GM19438 (cell line): ENCODE results near the gene MUCL3.
"Not testable (repeated sequence)": the region's sequence is repeated elsewhere in the genome, so short reads cannot be mapped to it uniquely, and the experiment has no call there.

Experiments
- ATAC-seq: cut with Tn5 transposase; IDR thresholded peaks from one replicate; pipeline ENCODE4 v1.9.1; 2021; ENCODE audit warnings: low read depth; ENCODE audit not compliant: unreplicated experiment

MUCL3 gene

DNA sequence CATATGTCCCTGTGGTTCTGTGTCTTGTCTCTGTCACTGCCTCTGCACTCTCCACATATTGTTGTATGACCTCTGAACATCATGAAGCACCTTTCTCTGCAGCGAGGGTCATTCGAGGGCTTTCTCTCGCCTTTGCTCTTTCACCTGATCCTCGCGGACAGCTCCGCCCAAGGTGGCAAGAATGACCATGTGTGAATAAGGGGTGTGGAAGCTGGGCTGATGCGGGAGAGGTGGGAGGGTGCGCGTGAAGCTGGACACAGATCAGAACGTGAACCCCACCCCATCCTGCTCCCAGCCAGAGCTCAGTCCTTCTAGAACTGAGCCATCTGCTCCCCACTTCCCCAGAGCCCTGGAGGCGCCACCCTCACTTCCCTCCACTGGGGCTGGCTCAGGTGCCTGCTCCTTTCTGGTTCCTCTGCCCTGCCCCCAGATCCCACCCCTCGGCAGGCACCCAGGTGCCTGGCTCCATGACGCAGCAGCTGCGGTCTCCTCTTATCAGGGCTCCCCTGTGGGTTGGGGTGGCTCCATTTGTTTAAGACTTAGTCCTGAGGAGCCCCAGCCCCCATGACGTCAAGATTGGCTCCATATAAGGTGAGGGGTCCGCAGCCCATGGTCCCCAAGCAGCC, at the start of gene MUCL3:
MUCL3 (plus strand) TSS at position 613 of the 626 bp plus-strand sequence. CDS start 27 bp downstream, outside the sequence.
- ATAC-seq, result no peak

DNA sequence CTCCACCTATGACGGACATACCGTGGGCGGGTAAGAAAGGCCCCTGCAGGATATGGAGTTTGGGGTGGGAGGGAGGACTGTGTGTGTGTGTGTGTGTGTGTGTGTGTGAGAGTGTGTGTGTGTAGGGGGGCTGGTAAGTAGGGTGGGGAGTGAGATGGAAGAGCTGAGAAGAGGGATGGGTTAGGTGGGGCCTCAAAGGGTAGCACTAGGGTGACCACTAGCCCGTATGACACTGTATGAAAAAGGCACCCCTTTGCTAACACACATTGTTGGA, 49.4 kb upstream of the MUCL3 start:
- ATAC-seq, result no peak

- no peak for ATAC-seq
Observed at GRCh38 chr6:30891816-30892538, 48.8 kb upstream of the MUCL3 start.

GRCh38 chr6:30893001-30893591, 47.7 kb upstream of the MUCL3 start:
- no peak for ATAC-seq

DNA sequence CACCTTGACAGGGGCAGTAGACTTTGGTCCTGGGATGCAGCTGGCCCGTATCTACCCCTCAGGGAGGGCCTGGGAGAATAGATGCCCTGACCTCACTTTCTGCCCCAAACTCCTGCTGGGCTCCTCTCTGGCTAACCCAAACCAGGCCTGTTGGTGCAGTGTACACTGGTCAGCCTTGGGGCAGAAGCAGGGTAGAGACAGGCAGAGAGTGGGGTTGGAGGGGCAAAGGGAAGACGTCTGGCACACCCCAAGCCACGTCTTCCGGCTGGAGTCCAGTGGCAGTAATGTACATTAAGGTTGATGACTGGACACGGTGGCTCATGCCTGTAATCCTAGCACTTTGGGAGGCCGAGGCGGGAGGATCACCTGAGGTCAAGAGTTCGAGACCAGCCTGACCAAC, 47.1 kb upstream of the MUCL3 start:
- no peak for ATAC-seq

GRCh38 chr6:30894381-30894780, 46.4 kb upstream of the MUCL3 start:
- ATAC-seq, result no peak

DNA sequence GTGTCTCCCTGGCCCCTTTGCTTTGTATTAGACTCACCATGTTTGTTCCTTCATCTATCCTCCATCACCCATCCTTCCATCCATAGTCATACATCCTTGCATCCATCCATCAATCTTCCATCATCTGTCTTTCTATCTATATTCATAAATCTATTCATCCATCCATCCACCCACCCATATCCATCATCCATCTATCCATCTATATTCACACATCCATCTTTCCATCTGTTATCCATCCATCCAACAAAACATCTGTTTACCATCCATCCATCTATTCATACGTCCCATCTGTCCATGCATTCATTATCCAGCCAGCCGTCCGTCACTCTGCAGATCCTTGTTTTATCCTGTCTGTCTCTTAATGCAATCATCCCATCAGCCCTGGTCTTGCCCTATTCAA, 45.8 kb upstream of the MUCL3 start:
- ATAC-seq, result no peak

DNA sequence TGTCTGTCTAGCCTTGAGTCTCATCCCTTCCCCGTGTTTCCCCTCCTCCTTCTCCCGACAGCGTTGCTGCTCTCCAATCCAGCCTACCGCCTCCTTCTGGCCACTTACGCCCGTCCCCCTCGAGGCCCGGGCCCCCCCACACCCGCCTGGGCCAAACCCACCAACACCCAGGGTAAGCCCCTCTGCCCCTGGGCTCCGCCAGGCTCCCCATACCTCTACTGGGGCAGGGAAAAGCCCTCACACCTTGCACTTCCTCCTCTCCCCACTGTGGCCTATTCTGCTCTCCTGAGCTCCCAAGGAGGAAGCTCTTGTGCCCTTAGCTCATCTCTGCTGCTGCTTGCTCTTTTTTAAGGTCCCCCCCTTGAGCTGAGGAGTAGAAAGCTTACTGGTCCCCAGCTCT, 45.4 kb upstream of the MUCL3 start:
- ATAC-seq, result no peak

DNA sequence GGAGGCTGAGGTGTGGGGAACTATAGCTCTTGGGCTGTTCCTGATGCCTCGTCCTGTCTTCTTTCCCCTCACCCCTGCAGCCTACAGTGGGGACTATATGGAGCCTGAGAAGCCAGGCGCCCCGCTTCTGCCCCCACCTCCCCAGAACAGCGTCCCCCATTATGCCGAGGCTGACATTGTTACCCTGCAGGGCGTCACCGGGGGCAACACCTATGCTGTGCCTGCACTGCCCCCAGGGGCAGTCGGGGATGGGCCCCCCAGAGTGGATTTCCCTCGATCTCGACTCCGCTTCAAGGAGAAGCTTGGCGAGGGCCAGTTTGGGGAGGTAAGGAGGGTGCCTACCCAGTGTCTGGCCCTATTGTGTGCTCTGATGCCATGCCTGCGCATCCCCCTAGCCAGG, 44.2 kb upstream of the MUCL3 start:
- no peak for ATAC-seq

GRCh38 chr6:30897882-30898281, 42.9 kb upstream of the MUCL3 start:
- no peak for ATAC-seq

- no peak for ATAC-seq
Observed at GRCh38 chr6:30898750-30899360, 41.9 kb upstream of the MUCL3 start.

- no peak for ATAC-seq
Observed at GRCh38 chr6:30900863-30901417, 39.8 kb upstream of the MUCL3 start.

DNA sequence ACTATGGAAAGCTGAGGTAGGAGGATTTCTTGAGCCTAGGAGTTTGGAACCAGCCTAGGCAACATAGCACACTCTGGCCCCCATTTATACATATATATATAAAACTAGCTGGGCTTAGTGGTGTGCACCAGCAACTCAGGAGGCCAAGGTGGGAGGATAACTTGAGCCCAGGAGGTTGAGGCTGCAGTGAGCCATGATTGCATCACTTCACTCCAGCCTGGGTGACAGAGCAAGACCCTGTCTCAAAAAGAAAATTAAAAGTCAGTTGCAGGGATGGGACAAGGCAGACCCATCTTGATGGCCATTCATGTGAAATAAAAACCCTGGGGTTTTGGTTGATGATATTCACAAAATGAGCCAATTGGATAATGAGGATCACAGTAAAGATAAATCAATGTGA, 39.3 kb upstream of the MUCL3 start:
- no peak for ATAC-seq

- not testable (repeated sequence) for ATAC-seq
Observed at GRCh38 chr6:30902196-30902595, 38.6 kb upstream of the MUCL3 start.

DNA sequence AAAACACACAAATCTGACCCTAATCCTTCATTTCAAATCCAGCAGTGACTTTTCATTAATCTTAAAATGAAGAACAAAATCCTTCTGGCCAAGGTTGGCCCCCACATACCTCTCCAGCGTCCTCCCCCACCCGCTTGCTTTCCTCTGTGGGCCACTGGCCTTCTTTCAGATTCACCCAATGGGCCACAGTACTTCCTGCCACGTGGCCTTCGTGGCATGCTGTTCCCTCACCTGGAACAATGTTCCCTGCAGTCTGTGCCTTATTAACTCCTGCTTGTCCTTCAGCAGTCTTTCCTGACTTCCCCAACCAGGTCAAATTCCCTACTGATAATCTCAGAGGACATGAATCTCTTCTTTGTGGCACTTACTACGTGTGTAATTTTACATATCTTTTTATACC, 38.1 kb upstream of the MUCL3 start:
- ATAC-seq, result no peak

DNA sequence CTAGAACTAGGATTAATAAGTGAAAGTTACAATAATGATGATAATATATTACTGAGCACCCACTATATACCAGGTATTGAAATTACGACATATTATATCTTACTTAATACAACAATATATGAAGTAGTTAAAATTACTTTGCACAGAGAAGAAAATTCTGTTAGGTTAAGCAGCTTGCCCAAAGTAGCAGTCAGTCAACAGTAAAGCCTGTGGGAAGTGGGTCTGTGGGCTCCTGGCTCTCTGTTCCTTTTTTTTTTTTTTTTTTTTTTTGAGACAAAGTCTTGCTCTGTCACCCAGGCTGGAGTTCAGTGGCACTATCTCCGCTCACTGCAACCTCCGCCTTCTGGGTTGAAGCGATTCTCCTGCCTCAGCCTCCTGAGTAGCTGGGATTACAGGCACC, 37.5 kb upstream of the MUCL3 start:
- ATAC-seq, result no peak

GRCh38 chr6:30907290-30907757, 33.4 kb upstream of the MUCL3 start:
- ATAC-seq, result not testable (repeated sequence)

DNA sequence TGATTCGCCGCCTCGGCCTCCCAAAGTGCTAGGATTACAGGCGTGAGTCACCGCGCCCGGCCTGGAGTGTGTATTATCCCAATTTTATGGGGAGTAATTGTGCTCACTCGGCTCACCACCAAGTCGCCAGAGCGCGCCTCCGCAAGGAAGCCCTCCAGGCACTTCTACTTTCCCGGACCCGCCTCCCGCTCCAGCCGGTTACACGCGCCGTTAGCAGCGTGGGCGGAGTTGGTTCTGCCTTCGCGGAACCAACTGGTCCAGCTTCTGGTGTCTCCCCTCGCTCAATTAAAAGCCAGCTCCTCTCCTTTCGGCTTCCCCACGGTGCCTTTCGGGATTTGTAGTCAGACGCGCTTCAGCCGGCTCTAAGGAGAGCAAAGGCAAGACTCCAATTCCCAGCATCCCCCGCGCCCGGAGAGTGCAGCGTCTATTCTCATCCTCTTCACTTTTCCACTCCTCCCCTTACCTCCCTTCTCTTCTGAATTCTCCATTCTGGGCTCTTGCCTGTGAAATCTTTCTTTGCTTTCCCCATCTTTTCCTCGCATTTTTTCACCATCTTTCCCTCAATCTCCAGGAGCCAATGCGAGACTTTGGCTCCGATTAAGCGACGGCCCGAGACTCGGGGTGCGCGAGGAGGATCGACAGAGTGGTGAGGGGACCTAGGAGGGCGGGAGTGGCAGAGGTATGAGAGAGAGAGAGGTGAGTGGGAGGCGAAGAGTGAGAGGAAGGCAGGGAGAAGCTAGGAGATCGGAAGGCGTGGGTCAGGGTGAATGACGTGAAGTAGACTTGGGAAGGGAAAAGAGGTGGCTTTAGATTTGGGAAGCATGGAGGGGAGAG, 32.8 kb upstream of the MUCL3 start, which contains the start of gene GTF2H4:
GTF2H4 (plus strand) TSS at position 450 of the 834 bp plus-strand sequence.
- ATAC-seq, result peak; percentile 91

- no peak for ATAC-seq
Observed at GRCh38 chr6:30908700-30909099, 32.1 kb upstream of the MUCL3 start.

DNA sequence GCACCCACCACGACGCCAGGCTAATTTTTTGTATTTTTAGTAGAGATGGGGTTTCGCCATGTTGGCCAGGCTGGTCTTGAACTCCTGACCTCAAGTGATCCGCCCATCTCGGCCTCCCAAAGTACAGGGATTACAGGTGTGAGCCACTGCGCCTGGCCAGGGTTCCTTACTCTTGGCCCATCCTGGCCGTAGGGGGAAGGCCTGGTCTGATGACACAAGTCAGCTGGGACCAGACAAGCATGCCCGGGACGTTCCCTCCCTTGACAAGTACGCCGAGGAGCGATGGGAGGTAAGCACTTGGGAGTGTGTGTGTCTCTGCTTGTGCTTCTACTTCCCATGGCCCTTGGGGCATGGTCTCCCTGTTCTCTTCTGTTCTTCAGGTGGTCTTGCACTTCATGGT, 30.3 kb upstream of the MUCL3 start:
- ATAC-seq, result not testable (repeated sequence)
